HCT116 (cell line): ENCODE measurements around the gene CDH22. TPM values are rescaled to one million over a fixed set of nuclear protein-coding genes. Genes with fewer than 3 reads are reported as not detected.

ENCODE experiments used
- ATAC-seq: fragments of 200-7000 bp; cut with Tn5 transposase; 2 replicates; pipeline ENCODE4 v1.9.1; 2020; ENCODE audit warnings: mild to moderate bottlenecking, moderate library complexity
- BruUV-seq: library from RNA; stranded (reverse); fragments of 400-500 nt; replicated peaks from 2 replicates; lab custom pipeline; 2021; lab: Mats Ljungman, UMichigan
- CTCF ChIA-PET: fragments of 300-600 bp; sonication (Branson Sonifier 250); formaldehyde crosslinking; loops from one replicate; lab custom pipeline; 2021; ENCODE audit warnings: antibody characterized with exemption; lab: Charles Lee
- POLR2A ChIA-PET: fragments of 300-600, 350-600 bp; sonication (Branson Sonifier 250); formaldehyde crosslinking; loops from one replicate; lab custom pipeline; 2021; ENCODE audit warnings: antibody characterized with exemption; lab: Charles Lee
- RAD21 ChIA-PET, 2 experiments: fragments of 300-600 bp; sonication (Branson Sonifier 250); formaldehyde crosslinking; loops; one replicate each; lab custom pipeline; 2023; ENCODE audit warnings: low total read pairs in 2 of 2; ENCODE audit not compliant: uncharacterized antibody in 2 of 2, unreplicated experiment in 2 of 2, low non-redundant PET in 1 of 2; lab: Charles Lee
- DNase-seq: peaks from one replicate; pipeline ENCODE4 v3.0.0-alpha.2; 2010; ENCODE audit warnings: low read depth, low spot score
- H2AFZ ChIP-seq: fragments of 200-600 bp; shearing (Covaris generic), sonication (generic); 2 replicates; pipeline ENCODE4 v1.6.1; 2017; ENCODE audit warnings: low read depth, mixed run types, mixed read lengths, antibody characterized with exemption, low read length; ENCODE audit not compliant: poor library complexity, severe bottlenecking
- H3K27ac ChIP-seq: 2 replicates; pipeline ENCODE4 v1.5.1; 2012; ENCODE audit warnings: low read depth, low read length
- H3K27me3 ChIP-seq: fragments of 200-600 bp; sonication (generic); 2 replicates; pipeline ENCODE4 v1.6.1; 2016; ENCODE audit warnings: mixed run types, low read length, mixed read lengths; ENCODE audit not compliant: insufficient read depth
- H3K36me3 ChIP-seq, 2 experiments: fragments of 200-500 bp in 1 of 2; fragments of 200-600 bp in 1 of 2; sonication (Bioruptor generic) in 1 of 2; sonication (generic) in 1 of 2; 2 replicates each; pipeline versions ENCODE4 v1.5.1 to v1.6.1; 2014 to 2016; ENCODE audit warnings: low read length in 2 of 2, inconsistent platforms in 1 of 2, mixed read lengths in 1 of 2, mixed run types in 1 of 2; ENCODE audit not compliant: insufficient read depth in 2 of 2, control insufficient read depth in 1 of 2
- H3K4me1 ChIP-seq, 2 experiments: fragments of 200-600 bp in 1 of 2; sonication (generic) in 1 of 2; 2 replicates each; pipeline versions ENCODE4 v1.5.1 to v1.6.1; 2012 to 2017; ENCODE audit warnings: low read length in 2 of 2, inconsistent platforms in 1 of 2, mild to moderate bottlenecking in 1 of 2, mixed read lengths in 1 of 2, mixed run types in 1 of 2, moderate library complexity in 1 of 2; ENCODE audit not compliant: insufficient read depth in 2 of 2, control insufficient read depth in 1 of 2
- H3K4me2 ChIP-seq: fragments of 200-600 bp; sonication (generic); 2 replicates; pipeline ENCODE4 v1.6.1; 2017; ENCODE audit warnings: mixed run types, low read length, mixed read lengths
- H3K4me3 ChIP-seq, 2 experiments: fragments of 200-600 bp in 1 of 2; sonication (generic) in 1 of 2; replicated peaks in 1 of 2; 2 replicates each; pipeline ENCODE4 v1.5.1; 2011 to 2016; ENCODE audit warnings: low read length in 2 of 2, control low read depth in 1 of 2, low read depth in 1 of 2, mild to moderate bottlenecking in 1 of 2, mixed read lengths in 1 of 2, mixed run types in 1 of 2
- H3K79me2 ChIP-seq: fragments of 200-600 bp; sonication (generic); 2 replicates; pipeline ENCODE4 v1.6.1; 2017; ENCODE audit warnings: mild to moderate bottlenecking, mixed run types, low read length, moderate library complexity, mixed read lengths; ENCODE audit not compliant: insufficient read depth
- H3K9ac ChIP-seq: fragments of 200-600 bp; sonication (generic); 2 replicates; pipeline ENCODE4 v1.6.1; 2016; ENCODE audit warnings: low read length, mixed read lengths
- H3K9me2 ChIP-seq: fragments of 200-600 bp; sonication (generic), shearing (Covaris generic); 2 replicates; pipeline ENCODE4 v1.6.1; 2017; ENCODE audit warnings: mixed run types, mild to moderate bottlenecking, moderate library complexity; ENCODE audit not compliant: insufficient read depth
- H3K9me3 ChIP-seq, 2 experiments: fragments of 200-500 bp in 1 of 2; fragments of 200-600 bp in 1 of 2; sonication (Bioruptor generic) in 1 of 2; sonication (generic) in 1 of 2; 2 replicates each; pipeline ENCODE4 v1.6.1; 2014 to 2017; ENCODE audit warnings: low read length in 2 of 2, mixed read lengths in 2 of 2, inconsistent platforms in 1 of 2, low read depth in 1 of 2, mild to moderate bottlenecking in 1 of 2, mixed run types in 1 of 2, moderate library complexity in 1 of 2; ENCODE audit not compliant: control insufficient read depth in 1 of 2, insufficient read depth in 1 of 2
- H4K20me1 ChIP-seq: fragments of 200-600 bp; sonication (generic), shearing (Covaris generic); 2 replicates; pipeline ENCODE4 v1.6.1; 2017; ENCODE audit warnings: mixed run types, mild to moderate bottlenecking, moderate library complexity; ENCODE audit not compliant: insufficient read depth
- EGR1 ChIP-seq: IDR thresholded peaks from 2 replicates; pipeline ENCODE4 v1.6.1; 2012; ENCODE audit warnings: low read depth
- EZH2 ChIP-seq: fragments of 200-600 bp; sonication (generic); IDR thresholded peaks from 2 replicates; pipeline ENCODE4 v1.6.1; 2017; ENCODE audit warnings: antibody characterized with exemption, mixed run types
- JUND ChIP-seq: IDR thresholded peaks from 2 replicates; pipeline ENCODE4 v1.6.1; 2012
- SIN3A ChIP-seq: IDR thresholded peaks from 2 replicates; pipeline ENCODE4 v1.6.1; 2012; ENCODE audit warnings: low read depth
- SRF ChIP-seq: IDR thresholded peaks from 2 replicates; pipeline ENCODE4 v1.6.1; 2012; ENCODE audit warnings: low read depth
- ZNF274 ChIP-seq: fragments of 200-500 bp; sonication (Bioruptor generic); IDR thresholded peaks from 2 replicates; pipeline ENCODE4 v1.6.1; 2014; ENCODE audit warnings: mild to moderate bottlenecking, low read depth, low read length, inconsistent platforms
- intact Hi-C: fragments of 100-400 bp; cut with micrococcal nuclease; formaldehyde crosslinking; loops from 2 replicates; pipeline ENCODE4 v1.10.0; 2022
- total RNA-seq: library from RNA; stranded (reverse); gene quantifications from one replicate; pipeline ENCODE4 v1.2.1, GENCODE V29; 2021; ENCODE audit not compliant: unreplicated experiment

Gene CDH22
- total RNA-seq, 1 experiment from 2014 or later: 1.8 TPM

GRCh38 chr20:46219920-46220319 is 88.4 kb downstream of the CDH22 start:
- ChIA-PET RAD21 (no interaction called here), CTCF (no interaction called here), POLR2A (no interaction called here)
- no peak for ATAC-seq
- Histone ChIP-seq H3K79me2 (no peaks in the 10 kb centered on the region), H3K36me3 (no peaks in the 10 kb centered on the region), H3K4me1 (peaks cover 35 to 47% of the 10 kb centered on the region in 2 experiments), H3K9me2 (no peaks in the 10 kb centered on the region), H4K20me1 (no peaks in the 10 kb centered on the region), H3K27ac (no peak overlapping the region), H3K27me3 (no peaks in the 10 kb centered on the region), H3K9me3 (no peaks in the 10 kb centered on the region), H3K4me3 (no peak overlapping the region), H3K9ac (no peak overlapping the region), H2AFZ (no peak overlapping the region), H3K4me2 (no peak overlapping the region)
- intact Hi-C loops: no loop called here
- DNase-seq: no peak
- no TSS peak for BruUV-seq
- TF ChIP-seq EZH2 (no peak), JUND (no peak), SRF (no peak)

GRCh38 chr20:46219190-46219589 is 89.1 kb downstream of the CDH22 start:
- no peaks in the 10 kb centered on the region for H3K79me2 ChIP-seq
- ChIA-PET POLR2A (no interaction called here), RAD21 (no interaction called here), CTCF (no interaction called here)
- no peak for ATAC-seq
- intact Hi-C loops: no loop called here
- H3K27ac ChIP-seq: no peak overlapping the region
- no peak overlapping the region for H3K9ac ChIP-seq
- no peaks in the 10 kb centered on the region for H3K36me3 ChIP-seq
- H3K9me3 ChIP-seq: no peaks in the 10 kb centered on the region
- H3K27me3 ChIP-seq: no peaks in the 10 kb centered on the region
- no peaks in the 10 kb centered on the region for H3K9me2 ChIP-seq
- no peak overlapping the region for H3K4me2 ChIP-seq
- no peak for DNase-seq
- no peak overlapping the region for H2AFZ ChIP-seq
- TF ChIP-seq EZH2 (no peak), EGR1 (no peak)
- BruUV-seq: no TSS peak
- peaks cover 39 to 52% of the 10 kb centered on the region in 2 experiments for H3K4me1 ChIP-seq
- H3K4me3 ChIP-seq: no peak overlapping the region
- no peaks in the 10 kb centered on the region for H4K20me1 ChIP-seq

GRCh38 chr20:46218656-46219055 is 89.6 kb downstream of the CDH22 start:
- DNase-seq (no peak), ATAC-seq (no peak)
- no peak overlapping the region for H3K4me3 ChIP-seq
- H3K27me3 ChIP-seq: no peaks in the 10 kb centered on the region
- TF ChIP-seq SIN3A: no peak
- TF ChIP-seq ZNF274: no peak
- TF ChIP-seq JUND: no peak
- CTCF ChIA-PET: no interaction called here
- H3K79me2 ChIP-seq: no peaks in the 10 kb centered on the region
- no peaks in the 10 kb centered on the region for H4K20me1 ChIP-seq
- H3K9me3 ChIP-seq: no peaks in the 10 kb centered on the region
- peaks cover 39 to 52% of the 10 kb centered on the region in 2 experiments for H3K4me1 ChIP-seq
- H2AFZ ChIP-seq: no peak overlapping the region
- H3K9ac ChIP-seq: no peak overlapping the region
- H3K4me2 ChIP-seq: no peak overlapping the region
- no TSS peak for BruUV-seq
- H3K36me3 ChIP-seq: no peaks in the 10 kb centered on the region
- no peak overlapping the region for H3K27ac ChIP-seq
- intact Hi-C loops: no loop called here
- RAD21 ChIA-PET: no interaction called here
- POLR2A ChIA-PET: no interaction called here
- no peaks in the 10 kb centered on the region for H3K9me2 ChIP-seq
